Stimulated activated CD8-positive, alpha-beta memory T cell treated with anti-CD3 and anti-CD28 coated beads, Interleukin-2, amount 100 ng/mL, for 48 hours (primary cell): ENCODE data around the gene IQGAP3.

Experiments
- DNase-seq, 2 donors: peaks; one replicate each; pipeline ENCODE4 v3.0.0-alpha.2; 2020; ENCODE audit warnings: low read depth in 2 of 2

IQGAP3 gene

GRCh38 chr1:156484480-156485058, 87.8 kb downstream of the IQGAP3 start:
- DNase-seq = no peak

- DNase-seq = no peak
These were observed 89.0 kb downstream of the IQGAP3 start for GRCh38 chr1:156483397-156483796.

- no peak for DNase-seq
These were observed 90.1 kb downstream of the IQGAP3 start for GRCh38 chr1:156482276-156482675.

- no peak for DNase-seq
These were observed 90.8 kb downstream of the IQGAP3 start for GRCh38 chr1:156481527-156481926.

DNA sequence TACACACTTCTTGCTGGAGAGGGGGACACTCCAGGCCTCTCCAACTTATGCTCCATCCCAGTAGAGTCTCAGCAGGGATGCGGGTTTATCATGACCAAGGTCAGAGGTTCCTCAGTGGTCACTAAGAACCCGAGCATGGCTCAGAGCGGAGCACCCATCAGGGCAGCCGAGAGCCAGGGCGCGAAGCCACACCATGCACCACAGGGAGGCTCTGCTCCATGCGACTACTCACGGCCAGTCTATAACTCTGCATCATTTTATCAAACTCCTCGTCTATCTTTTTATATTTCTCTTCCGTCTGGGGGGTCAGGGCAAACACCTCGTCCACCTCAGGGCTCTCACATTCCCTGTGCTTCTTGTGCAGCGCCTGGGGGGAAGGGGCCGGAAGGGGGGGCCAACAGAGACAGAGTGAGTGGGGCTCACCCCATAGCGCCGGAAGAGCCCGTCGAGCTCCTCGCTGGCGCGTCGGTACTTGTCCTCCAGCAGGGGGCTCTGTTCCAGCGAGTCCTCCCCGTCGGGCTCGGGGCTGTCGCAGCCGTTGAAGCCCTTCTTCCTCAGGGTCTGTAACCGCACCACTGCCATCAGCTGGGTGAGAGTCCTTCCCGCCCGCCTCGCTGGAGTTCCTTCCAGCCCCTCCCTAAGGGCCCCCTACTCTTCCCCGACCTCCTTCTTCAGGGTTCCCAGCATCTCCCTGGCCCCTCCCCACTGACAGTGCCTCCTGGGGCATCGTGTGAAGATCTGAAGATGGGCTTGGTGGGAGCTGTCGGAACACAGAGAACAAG, 91.8 kb downstream of the IQGAP3 start:
- peak; percentile 66 to 69 for DNase-seq

DNA sequence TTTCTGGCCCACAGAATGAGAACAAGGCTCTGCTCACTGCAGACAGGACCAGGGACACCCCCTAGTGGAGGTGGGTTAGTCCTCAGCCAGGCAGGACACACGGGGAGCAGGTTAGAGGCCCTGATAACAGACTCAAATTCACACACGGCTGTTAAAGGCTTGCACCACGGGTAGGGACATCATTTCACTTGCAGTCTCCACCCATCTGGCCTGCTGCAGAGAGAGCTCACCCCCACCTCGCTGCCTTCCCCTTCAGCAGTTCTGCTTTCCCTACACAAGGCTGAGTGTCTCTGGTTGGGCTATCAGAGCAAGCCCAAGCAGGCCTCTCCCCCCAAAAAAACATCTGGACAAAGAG, 92.4 kb downstream of the IQGAP3 start:
- DNase-seq = no peak

DNA sequence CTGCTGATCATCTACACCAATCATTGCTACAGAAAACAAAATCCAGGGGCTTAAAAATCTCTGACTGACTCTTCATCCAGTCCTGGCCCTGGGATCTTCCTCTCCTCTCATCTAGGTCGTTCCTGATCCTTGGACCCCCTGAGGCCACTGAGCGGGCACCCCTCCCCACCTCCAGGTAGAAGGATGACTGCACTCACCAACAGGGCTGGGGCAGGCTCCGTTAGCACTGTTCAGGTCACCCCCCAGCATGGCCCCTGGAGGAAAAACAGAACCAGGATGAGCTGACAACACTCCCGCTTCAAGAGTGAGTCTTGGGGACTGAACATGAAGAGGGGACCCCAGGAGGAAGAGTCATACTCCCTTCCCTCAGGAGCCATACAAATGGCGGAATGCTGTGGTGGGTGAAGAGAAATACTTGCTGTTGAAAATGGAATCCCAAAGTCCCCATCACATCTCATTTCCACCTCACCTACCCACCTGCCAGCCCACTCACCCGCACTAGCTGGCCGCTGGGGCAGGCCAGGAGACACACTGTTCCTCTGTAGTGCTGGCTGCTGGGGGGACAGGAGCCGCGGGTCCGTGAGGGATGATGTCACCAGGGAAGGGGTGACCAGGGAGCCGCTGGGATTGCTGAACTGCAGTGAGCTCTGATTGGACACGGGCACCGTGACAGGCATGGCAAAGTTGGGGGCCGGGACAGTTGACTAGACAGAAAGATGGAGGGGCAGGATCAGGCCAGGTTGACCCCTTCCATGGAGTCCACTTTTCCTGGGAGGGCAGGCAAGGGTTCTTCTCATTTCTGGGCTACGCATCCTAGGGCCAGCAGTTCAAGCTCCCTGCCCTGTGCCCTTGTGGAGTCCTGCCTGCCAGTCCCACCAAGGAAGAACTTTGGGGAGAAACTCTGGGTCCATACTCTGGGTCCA, 93.0 kb downstream of the IQGAP3 start:
- DNase-seq = no peak

GRCh38 chr1:156478250-156478627, 94.1 kb downstream of the IQGAP3 start:
- no peak for DNase-seq

- DNase-seq = no peak
These were observed 94.7 kb downstream of the IQGAP3 start for GRCh38 chr1:156477526-156478249.

GRCh38 chr1:156476501-156477298, 95.7 kb downstream of the IQGAP3 start:
- DNase-seq = no peak

DNA sequence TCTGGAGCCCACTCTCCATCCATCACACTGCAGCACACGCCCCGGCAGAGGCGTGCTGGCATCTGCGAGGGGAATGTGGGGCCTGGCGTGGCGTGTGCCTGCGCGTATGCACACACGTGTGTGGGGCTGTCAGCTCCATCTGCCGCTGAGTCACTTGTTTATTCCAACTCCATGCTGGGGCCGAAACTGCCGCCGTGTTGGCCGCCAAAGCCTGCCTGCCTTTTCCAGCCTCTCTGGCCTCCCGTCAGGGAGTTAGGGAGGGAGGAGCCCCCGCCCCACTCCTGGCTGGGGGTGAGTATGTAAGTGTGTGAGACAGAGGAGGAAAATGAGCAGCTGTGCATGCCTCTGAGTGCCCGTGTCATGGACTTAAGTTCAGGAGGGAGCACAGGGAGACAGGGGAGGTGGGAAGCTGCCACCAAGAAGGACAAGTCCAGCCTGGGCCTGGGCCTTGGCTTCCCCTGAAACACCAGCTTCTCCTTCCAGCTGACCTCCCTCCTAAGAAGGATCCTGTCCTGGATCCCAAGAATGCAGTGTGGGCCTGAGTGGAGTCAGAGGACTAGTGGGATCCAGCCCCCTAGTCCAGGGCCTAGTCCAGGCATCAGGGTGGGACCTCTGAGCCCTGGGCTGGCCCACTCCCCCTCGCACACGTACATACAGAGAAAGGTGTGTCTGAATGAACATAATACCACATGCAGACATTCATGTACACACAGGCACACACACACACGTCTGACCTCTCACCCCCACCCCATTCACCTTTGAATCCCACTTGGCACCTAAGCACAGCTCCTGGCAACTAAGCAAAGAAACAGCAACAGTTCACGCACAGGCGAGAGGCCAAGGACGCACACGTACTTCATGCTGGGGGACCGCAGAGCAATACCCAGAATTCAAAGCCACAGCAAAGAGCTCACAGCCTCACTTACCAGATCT, 96.5 kb downstream of the IQGAP3 start:
- DNase-seq = no peak
